Heart right ventricle (tissue), 16 donors: Measurements from ENCODE around the gene TIMM44. TPM values are rescaled to one million over a fixed set of nuclear protein-coding genes. Genes with fewer than 3 reads are reported as not detected.

Experiments
- ATAC-seq, 8 donors: fragments of 200-7000 bp; cut with Tn5 transposase; one replicate each; pipeline ENCODE4 v1.9.1; 2020; ENCODE audit warnings: mild to moderate bottlenecking in 8 of 8, moderate library complexity in 8 of 8, moderate number of reproducible peaks in 1 of 8
- DNase-seq, 2 donors: peaks; one replicate each; pipeline ENCODE4 v3.0.0-alpha.2; 2020
- H3K27ac ChIP-seq, 10 donors: fragments of 200-600 bp; sonication (generic) in 2 of 10; one replicate each; pipeline versions ENCODE4 v1.5.0 to v1.8.0; 2020 to 2022; ENCODE audit warnings: mild to moderate bottlenecking in 3 of 10
- H3K27me3 ChIP-seq, 7 donors: fragments of 200-600 bp; one replicate each; pipeline ENCODE4 v1.8.0; 2021 to 2022; ENCODE audit warnings: mild to moderate bottlenecking in 2 of 7
- H3K36me3 ChIP-seq, 9 donors: fragments of 200-600 bp; sonication (generic) in 1 of 9; one replicate each; pipeline versions ENCODE4 v1.5.0 to v1.8.0; 2020 to 2022; ENCODE audit warnings: mild to moderate bottlenecking in 2 of 9
- H3K4me1 ChIP-seq, 9 donors: fragments of 200-600 bp; sonication (generic) in 1 of 9; one replicate each; pipeline versions ENCODE4 v1.5.0 to v1.8.0; 2020 to 2022; ENCODE audit warnings: mild to moderate bottlenecking in 4 of 9
- H3K4me3 ChIP-seq, 10 donors: fragments of 200-600 bp; sonication (generic) in 2 of 10; one replicate each; pipeline versions ENCODE4 v1.5.0 to v1.8.0; 2020 to 2022; ENCODE audit warnings: mild to moderate bottlenecking in 7 of 10, moderate library complexity in 2 of 10
- H3K9me3 ChIP-seq, 11 donors: fragments of 200-600 bp in 10 of 11; sonication (generic) in 2 of 11; one replicate each; pipeline versions ENCODE4 v1.5.0 to v1.8.0; 2013 to 2022; ENCODE audit warnings: mild to moderate bottlenecking in 2 of 11, control low read depth in 1 of 11, moderate library complexity in 1 of 11
- WGBS, 2 donors: extraction: QIAGEN DNeasy Blood & Tissue Kit; methylation state at CpG; one replicate each; pipeline ENCODE4 v1.1.7; 2013; ENCODE audit warnings: inconsistent platforms in 1 of 2; 5-methylcytosine and 5-hydroxymethylcytosine counted together
- intact Hi-C, 10 donors: fragments of 100-400 bp; cut with DNase I; formaldehyde crosslinking; loops; one replicate each; pipeline versions ENCODE4 v1.11.1 to v1.14.2; 2022
- polyA plus RNA-seq, 2 donors: library from polyadenylated mRNA; stranded (reverse); fragments of 200-250 nt; gene quantifications; one replicate each; pipeline ENCODE4 v1.2.3, GENCODE V29; 2013
- total RNA-seq, 10 donors: library from RNA; stranded (reverse); fragmentation: NEBNext Ultra II Directional in 3 of 10; extraction: Animal tissue kit (Norgen Biotek cat#: 25700) in 3 of 10; gene quantifications; one replicate each; pipeline versions ENCODE4 v1.2.1 to v1.2.4, GENCODE V29; 2021 to 2023
- TF ChIP-seq, protein P1 (sequence below), 9 donors: fragments of 200-600 bp; sonication (generic) in 2 of 9; IDR thresholded peaks; one replicate each; pipeline versions ENCODE4 v1.5.0 to v1.8.0; 2021 to 2022; ENCODE audit warnings: antibody characterized with exemption in 9 of 9, mild to moderate bottlenecking in 5 of 9, moderate library complexity in 1 of 9
- donor health status: Arrhythmogenic right ventricular cardiomyopathy.
- donor health status: ischemic (EF 13 %, LVEDD 7.1; RV severe dilation, severe dysfunction).
- donor health status: healthy with polysubstance abuse.
- donor health status: DM: no; HTN: yes; CAD: no.
- donor health status: DM: no; HTN: no; CAD: no.
- donor health status: ischemic (EF 25% LVEDD 6.9; RV normal size, moderate dysfunction).
- donor health status: ischemic (EF 25% LVEDD 5.7; RV mildly dilated, moderate dysfunction).
- donor health status: healthy.
- donor health status: DM: yes; HTN: yes; CAD: no.
- donor health status: Ischemic cardiomyopathy.
- donor health status: ischemic (EF 35%, LVEDD 5.7; RV mildly dilated, moderate dysfunction).
- donor health status: nonischemic (EF 11% LVEDD 7.7; RV severe dilation, severe dysfunction).
- donor health status: DM: yes; HTN: yes; CAD: no.
- donor health status: PGD.
- donor health status: ischemic (EF 29% LVEDD 5.4; RV normal size, mild dysfunction).
- donor health status: nonischemic (EF 23%, LVEDD 6.1; RV moderate dilation, normal function).

Gene TIMM44
- total and polyA plus RNA-seq, 12 donors, result 54.9 to 188 (median 73.1) TPM

DNA sequence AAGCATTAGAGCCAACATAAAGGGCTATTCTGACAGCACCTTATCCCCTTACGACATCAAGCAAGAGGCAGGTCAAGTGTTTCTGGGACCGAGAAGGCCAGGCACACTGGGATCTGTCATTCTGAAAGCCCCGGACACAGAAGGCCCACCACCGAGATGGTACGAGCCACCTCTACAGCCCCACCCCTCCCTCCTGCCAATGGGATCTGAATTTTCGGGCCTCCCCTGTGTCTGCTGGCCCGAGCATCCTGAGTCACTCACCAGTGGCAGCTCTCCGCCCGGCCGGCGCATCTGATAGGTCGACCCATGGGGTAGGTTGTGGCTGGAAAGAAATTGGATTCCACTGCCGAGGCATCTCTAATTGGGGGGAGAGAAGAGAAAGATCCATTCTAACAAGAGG is 2.6 kb downstream of the TIMM44 start:
- DNase-seq (no peak), ATAC-seq (no peak)
- Histone ChIP-seq H3K9me3 (no peaks in the 10 kb centered on the region), H3K36me3 (peaks cover 4 to 58% (median 39%) of the 10 kb centered on the region in 9 donors), H3K27ac (no peak overlapping the region), H3K4me3 (no peak overlapping the region), H3K4me1 (peaks cover 4 to 28% (median 15%) of the 10 kb centered on the region in 9 donors), H3K27me3 (no peaks in the 10 kb centered on the region)
- intact Hi-C loops, result loop anchor here in 6 of 10 donors (5.0 to 10.0 kb wide), 4 partner anchors 64 to 314 kb away; partner anchors contain the start of gene ELAVL1 (in 2 of the 6)
- WGBS, 2 donors, result 92 to 94% methylated on average over 13 of the region's 13 CpGs
- TF ChIP-seq, protein P1, sequence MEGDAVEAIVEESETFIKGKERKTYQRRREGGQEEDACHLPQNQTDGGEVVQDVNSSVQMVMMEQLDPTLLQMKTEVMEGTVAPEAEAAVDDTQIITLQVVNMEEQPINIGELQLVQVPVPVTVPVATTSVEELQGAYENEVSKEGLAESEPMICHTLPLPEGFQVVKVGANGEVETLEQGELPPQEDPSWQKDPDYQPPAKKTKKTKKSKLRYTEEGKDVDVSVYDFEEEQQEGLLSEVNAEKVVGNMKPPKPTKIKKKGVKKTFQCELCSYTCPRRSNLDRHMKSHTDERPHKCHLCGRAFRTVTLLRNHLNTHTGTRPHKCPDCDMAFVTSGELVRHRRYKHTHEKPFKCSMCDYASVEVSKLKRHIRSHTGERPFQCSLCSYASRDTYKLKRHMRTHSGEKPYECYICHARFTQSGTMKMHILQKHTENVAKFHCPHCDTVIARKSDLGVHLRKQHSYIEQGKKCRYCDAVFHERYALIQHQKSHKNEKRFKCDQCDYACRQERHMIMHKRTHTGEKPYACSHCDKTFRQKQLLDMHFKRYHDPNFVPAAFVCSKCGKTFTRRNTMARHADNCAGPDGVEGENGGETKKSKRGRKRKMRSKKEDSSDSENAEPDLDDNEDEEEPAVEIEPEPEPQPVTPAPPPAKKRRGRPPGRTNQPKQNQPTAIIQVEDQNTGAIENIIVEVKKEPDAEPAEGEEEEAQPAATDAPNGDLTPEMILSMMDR (IDR thresholded peaks at IDR 0.05), result no peak

DNA sequence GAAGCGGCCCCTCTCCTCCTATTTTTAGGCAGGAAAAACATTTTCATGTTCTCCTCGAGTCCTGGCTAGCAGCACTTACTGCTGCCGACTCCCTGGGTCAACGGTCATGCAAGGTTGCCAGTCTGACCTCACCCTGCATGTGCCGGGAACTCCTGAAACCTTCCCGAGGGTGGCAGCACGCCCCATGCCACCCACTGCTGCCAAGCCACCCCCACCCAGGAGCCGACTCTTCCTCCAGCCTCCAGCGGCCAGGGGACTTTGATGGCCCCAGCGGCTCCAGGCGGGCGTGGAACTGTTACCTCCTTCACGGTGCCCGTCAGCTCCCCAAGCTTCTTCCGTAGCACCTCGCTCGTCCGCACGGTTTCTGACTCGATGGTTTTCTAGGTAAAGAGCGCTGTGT is 8.7 kb downstream of the TIMM44 start:
- H3K4me1 ChIP-seq, result peaks cover 0 to 5% (median under 1%) of the 10 kb centered on the region in 9 donors
- H3K4me3 ChIP-seq, result no peak overlapping the region
- intact Hi-C loops, result no loop called here
- no peaks in the 10 kb centered on the region for H3K27me3 ChIP-seq
- no peaks in the 10 kb centered on the region for H3K9me3 ChIP-seq
- DNase-seq (no peak), ATAC-seq (no peak)
- no peak overlapping the region for H3K27ac ChIP-seq
- TF ChIP-seq, protein P1 (IDR thresholded peaks at IDR 0.05), result no peak
- peaks cover 24 to 100% (median 80%) of the 10 kb centered on the region in 9 donors for H3K36me3 ChIP-seq
- WGBS, 2 donors, result 90 to 91% methylated on average over 21 of the region's 21 CpGs

DNA sequence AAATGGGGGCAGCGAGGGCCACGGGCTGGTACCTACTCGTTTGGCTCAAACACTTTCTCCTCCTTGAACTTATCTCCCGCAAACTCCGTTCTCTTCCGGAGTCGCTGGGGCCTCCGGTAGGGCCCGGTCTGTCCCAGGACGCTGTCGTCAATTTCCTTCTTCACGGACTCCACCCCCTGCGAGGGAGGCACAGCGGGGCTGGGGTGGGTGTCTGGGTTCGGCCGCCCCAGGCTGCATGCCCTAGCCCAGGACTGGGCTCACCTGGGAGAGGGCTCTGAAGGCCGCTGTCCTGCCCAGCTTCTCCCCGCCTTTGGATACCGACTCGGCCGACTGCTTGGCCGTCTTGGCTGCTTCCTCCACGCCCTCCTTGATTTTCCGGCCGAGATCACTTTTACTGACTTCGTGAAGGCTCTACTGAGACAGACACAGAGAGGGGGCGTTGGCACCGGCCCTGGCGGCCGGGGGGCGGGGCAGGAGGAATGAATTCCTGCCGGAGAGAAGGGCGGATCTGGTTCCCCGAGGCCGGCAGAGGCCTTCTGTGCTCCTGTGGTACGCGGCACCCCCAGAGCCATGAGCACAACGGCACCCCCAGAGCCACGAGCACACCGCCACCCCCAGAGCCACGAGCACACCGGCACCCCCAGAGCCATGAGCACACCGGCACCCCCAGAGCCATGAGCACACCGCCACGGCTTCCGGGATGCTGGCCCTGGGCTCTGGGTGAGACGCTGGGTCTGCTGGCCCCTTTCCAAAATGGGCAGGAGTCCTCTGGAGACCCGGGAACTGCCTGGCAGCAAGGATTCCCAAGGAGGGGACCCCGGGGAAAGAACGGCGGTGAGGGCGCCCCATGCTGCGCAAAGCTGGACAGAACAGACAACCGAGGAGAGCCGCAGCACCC is 9.4 kb downstream of the TIMM44 start:
- Histone ChIP-seq H3K27me3 (no peaks in the 10 kb centered on the region), H3K9me3 (no peaks in the 10 kb centered on the region), H3K27ac (no peak overlapping the region), H3K4me1 (peaks cover 0 to 12% (median 5%) of the 10 kb centered on the region in 9 donors), H3K4me3 (no peak overlapping the region), H3K36me3 (peaks cover 24 to 95% (median 74%) of the 10 kb centered on the region in 9 donors)
- TF ChIP-seq, protein P1 (IDR thresholded peaks at IDR 0.05), result no peak
- intact Hi-C loops, result no loop called here
- no peak for ATAC-seq
- WGBS, 2 donors, result 87 to 90% methylated on average over 54 to 55 of the region's 55 CpGs
- DNase-seq, result no peak

DNA sequence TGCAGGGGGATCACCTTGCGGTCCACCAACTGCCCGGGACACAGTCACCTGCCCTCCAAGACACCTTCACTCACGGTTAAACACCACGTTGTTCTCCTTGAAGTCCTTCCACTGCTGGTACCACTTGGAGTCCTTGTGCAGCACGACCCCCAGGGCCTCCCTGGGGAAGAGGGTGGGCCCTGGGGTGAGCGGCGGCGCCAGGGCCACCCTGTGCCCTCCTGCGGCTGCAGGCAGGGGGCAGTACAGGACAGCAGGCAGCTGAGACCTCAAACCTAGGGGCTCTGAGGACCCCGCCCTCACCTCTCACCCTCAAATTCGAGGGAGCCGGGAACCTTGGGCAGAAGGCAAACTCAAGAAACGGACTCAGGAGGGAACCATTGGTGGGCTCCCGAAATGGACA is 10.1 kb downstream of the TIMM44 start:
- no peaks in the 10 kb centered on the region for H3K9me3 ChIP-seq
- H3K36me3 ChIP-seq, result peaks cover 24 to 89% (median 74%) of the 10 kb centered on the region in 9 donors
- DNase-seq, result no peak
- TF ChIP-seq, protein P1 (IDR thresholded peaks at IDR 0.05), result peak in 2 of 9 donors; percentile 21 to 27
- H3K4me1 ChIP-seq, result peaks cover 0 to 19% (median 11%) of the 10 kb centered on the region in 9 donors
- no peak overlapping the region for H3K27ac ChIP-seq
- ATAC-seq, result no peak
- no peaks in the 10 kb centered on the region for H3K27me3 ChIP-seq
- intact Hi-C loops, result no loop called here
- 89 to 92% methylated on average over 14 of the region's 14 CpGs for WGBS, 2 donors
- no peak overlapping the region for H3K4me3 ChIP-seq
